ENCODE data around the gene BLTP3A. TPM values are rescaled to one million over a fixed set of nuclear protein-coding genes. Genes with fewer than 3 reads are reported as not detected.

The BLTP3A gene
- total and polyA plus RNA-seq, 7 donors: 4.2 to 34.7 (median 16.5) TPM

DNA sequence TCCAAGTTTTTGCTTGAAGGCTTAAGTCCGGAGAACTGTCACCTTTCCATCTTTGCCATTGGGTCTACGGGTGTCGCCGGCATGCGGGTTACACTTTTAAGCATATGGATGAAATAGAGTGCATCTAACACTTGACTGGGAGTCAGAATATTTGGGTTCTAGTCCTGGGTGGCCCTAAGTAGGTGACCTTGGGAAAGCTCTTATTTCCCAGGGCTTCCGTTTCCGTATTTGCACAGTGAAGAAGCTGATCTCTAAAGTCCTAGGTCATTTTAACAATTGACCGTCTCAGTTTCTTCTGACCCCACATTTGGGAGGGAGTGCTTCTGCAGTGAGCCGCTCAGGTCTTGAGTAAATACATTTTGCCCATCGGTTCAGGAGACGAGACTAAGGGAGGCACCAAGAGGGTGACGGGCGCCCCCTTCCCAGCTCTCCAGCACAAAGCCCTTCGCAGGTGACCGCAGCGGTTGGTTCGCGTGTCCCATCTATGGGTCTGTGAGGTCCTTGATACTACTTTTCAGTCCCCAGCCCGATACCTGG lies 651 bp upstream of the BLTP3A start:
- Histone ChIP-seq H3K4me1 (peaks cover 8% of the 10 kb centered on the region), H3K27ac (peak overlapping the region; percentile 99), H3K9me3 (peaks cover 3% of the 10 kb centered on the region), H3K4me3 (peak overlapping the region; percentile 100), H3K36me3 (ENCODE audit: insufficient read depth in 1 of 2, low read depth in 1 of 2) (peaks cover 0 to 4% of the 10 kb centered on the region in 2 donors), H3K27me3 (ENCODE audit: insufficient read depth in 3 of 3, low read length in 2 of 3) (no peaks in the 10 kb centered on the region)
- TF ChIP-seq, protein P1, sequence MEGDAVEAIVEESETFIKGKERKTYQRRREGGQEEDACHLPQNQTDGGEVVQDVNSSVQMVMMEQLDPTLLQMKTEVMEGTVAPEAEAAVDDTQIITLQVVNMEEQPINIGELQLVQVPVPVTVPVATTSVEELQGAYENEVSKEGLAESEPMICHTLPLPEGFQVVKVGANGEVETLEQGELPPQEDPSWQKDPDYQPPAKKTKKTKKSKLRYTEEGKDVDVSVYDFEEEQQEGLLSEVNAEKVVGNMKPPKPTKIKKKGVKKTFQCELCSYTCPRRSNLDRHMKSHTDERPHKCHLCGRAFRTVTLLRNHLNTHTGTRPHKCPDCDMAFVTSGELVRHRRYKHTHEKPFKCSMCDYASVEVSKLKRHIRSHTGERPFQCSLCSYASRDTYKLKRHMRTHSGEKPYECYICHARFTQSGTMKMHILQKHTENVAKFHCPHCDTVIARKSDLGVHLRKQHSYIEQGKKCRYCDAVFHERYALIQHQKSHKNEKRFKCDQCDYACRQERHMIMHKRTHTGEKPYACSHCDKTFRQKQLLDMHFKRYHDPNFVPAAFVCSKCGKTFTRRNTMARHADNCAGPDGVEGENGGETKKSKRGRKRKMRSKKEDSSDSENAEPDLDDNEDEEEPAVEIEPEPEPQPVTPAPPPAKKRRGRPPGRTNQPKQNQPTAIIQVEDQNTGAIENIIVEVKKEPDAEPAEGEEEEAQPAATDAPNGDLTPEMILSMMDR (IDR thresholded peaks at IDR 0.05): no peak
- DNase-seq: peak; percentile 24 to 65
- 5 to 7% (median 7%) methylated on average over 19 of the region's 19 CpGs for WGBS, 3 donors
- peak; percentile 31 to 58 (median 43) for ATAC-seq
- intact Hi-C loops (cut with DNase I): loop anchor here in 1 of 2 donors (5.0 to 10.0 kb wide), 2 partner anchors 71 to 464 kb away; partner anchors contain the start of gene ZNF76

DNA sequence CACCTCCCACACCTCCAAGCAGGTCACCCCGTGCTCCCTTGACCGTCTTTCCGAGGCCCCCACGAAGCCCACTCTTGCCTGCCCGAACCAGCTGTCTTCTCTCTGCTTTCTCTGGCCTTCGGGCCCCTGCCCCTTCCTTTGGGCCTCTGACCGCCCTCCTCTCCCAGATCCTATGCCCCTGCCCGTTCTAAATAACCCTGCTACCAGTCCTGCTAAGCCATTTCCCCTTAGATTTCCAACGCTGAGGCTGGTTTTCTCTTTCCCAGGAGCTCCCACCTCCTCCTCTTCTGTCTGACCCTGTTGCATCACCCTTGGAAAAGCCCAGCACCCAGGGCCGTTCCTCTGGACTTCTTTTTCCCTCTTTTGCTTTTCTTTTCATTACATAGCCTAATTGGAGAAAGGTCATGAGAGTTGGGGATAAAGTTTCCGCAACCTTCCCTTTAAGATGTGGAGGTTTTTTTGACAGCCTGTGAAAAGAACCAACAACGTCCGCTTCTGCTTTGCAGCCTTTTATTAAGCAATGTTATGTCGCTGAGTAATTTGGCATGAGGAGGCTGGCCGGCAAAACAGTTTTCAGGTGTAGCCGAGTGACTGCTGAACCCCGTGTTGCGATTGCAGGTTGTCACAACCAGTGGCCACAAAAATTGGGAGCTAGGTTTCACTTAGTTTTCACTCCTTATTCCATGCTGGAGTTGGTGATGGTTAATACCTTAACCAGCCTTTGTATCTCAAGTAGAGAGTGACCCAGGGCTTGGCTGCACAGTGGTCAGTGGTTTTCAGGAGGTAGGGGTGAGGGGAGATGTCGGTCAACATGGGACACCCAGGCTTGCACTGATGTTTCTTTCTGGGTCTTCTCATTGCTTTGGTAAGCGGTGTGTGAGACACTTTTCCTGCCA lies 970 bp downstream of the BLTP3A start:
- H3K36me3 ChIP-seq (ENCODE audit: insufficient read depth in 1 of 2, low read depth in 1 of 2): peaks cover 0 to 4% of the 10 kb centered on the region in 2 donors
- peak overlapping the region; percentile 100 for H3K4me3 ChIP-seq
- DNase-seq (peak in 1 of 2 donors; percentile 36), ATAC-seq (peak; percentile 27 to 64 (median 39))
- H3K9me3 ChIP-seq: peaks cover 3% of the 10 kb centered on the region
- 11 to 13% (median 13%) methylated on average over 20 of the region's 20 CpGs for WGBS, 3 donors
- H3K27me3 ChIP-seq (ENCODE audit: insufficient read depth in 3 of 3, low read length in 2 of 3): no peaks in the 10 kb centered on the region
- TF ChIP-seq, protein P1 (IDR thresholded peaks at IDR 0.05): no peak
- intact Hi-C loops (cut with DNase I): loop anchor here in 1 of 2 donors (2.0 to 10.0 kb wide), 3 partner anchors 69 to 462 kb away; partner anchors contain the start of genes ANKS1A, TAF11 and ZNF76
- H3K4me1 ChIP-seq: peaks cover 8% of the 10 kb centered on the region
- H3K27ac ChIP-seq: peak overlapping the region; percentile 99

DNA sequence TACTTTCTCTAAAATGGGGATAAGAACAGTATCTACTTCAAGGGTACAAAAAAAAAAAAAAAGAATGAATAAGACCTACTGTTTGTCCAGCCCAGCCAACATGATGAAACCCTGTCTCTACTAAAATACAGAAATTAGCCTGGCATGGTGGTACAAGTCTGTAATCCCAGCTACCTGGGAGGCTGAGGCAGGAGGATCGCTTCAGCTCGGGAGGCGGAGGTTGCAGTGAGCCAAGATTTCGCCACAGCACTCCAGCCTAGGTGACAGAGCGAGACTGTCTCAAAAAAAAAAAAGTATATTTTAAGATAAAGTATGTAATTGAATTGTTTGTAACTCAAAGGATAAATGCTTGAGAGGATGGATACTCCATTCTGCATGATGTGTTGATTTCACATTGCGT lies 2.0 kb downstream of the BLTP3A start:
- no peak overlapping the region for H3K27ac ChIP-seq
- H3K4me3 ChIP-seq: no peak overlapping the region
- intact Hi-C loops (cut with DNase I): loop anchor here in 1 of 2 donors (2.0 to 10.0 kb wide), 3 partner anchors 68 to 461 kb away; partner anchors contain the start of genes ANKS1A, TAF11 and ZNF76
- peaks cover 8% of the 10 kb centered on the region for H3K4me1 ChIP-seq
- DNase-seq (no peak), ATAC-seq (no peak)
- WGBS, 3 donors: 97 to 98% (median 97%) methylated on average over 6 of the region's 6 CpGs
- peaks cover 0 to 4% of the 10 kb centered on the region in 2 donors for H3K36me3 ChIP-seq (ENCODE audit: insufficient read depth in 1 of 2, low read depth in 1 of 2)
- TF ChIP-seq, protein P1 (IDR thresholded peaks at IDR 0.05): no peak
- no peaks in the 10 kb centered on the region for H3K27me3 ChIP-seq (ENCODE audit: insufficient read depth in 3 of 3, low read length in 2 of 3)
- H3K9me3 ChIP-seq: no peaks in the 10 kb centered on the region

DNA sequence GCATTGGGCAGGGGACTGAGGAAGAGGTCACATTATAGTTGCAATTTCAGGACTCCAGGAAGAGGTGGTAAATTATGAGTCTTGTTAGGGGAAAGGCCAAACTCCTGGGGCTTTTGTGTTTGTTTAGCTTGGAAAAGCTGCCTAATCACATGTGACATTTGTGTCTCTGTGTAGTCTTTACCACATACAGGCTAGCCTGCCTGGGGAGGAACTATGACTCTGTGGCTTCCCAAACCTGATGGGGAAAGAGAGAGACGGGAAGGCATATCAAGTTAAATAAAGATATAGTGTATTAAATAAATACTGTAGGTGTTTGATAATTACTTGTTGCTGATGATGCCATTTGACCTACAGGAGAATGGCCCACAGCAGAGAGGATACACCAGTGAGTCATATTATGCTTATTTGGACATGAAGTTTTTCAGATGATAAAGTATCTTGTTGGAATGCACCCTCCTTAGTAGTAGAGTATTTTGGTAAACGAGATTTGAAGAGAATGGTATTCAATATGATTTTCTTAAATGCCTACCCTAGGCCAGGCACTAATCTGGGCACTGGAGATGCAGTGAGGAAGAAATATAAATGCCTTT lies 4.0 kb downstream of the BLTP3A start:
- no peak overlapping the region for H3K27ac ChIP-seq
- peaks cover 16% of the 10 kb centered on the region for H3K4me1 ChIP-seq
- no peaks in the 10 kb centered on the region for H3K27me3 ChIP-seq (ENCODE audit: insufficient read depth in 3 of 3, low read length in 2 of 3)
- whole genome bisulfite sequencing, 3 donors: 61 to 69% (median 66%) methylated on average over 2 of the region's 2 CpGs
- DNase-seq (no peak), ATAC-seq (no peak)
- TF ChIP-seq, protein P1 (IDR thresholded peaks at IDR 0.05): no peak
- no peak overlapping the region for H3K4me3 ChIP-seq
- intact Hi-C loops (cut with DNase I): loop anchor here in 1 of 2 donors (10.0 kb wide), 1 partner anchor 459 kb away; the partner anchor contains the start of gene ZNF76
- no peaks in the 10 kb centered on the region for H3K9me3 ChIP-seq
- H3K36me3 ChIP-seq (ENCODE audit: insufficient read depth in 1 of 2, low read depth in 1 of 2): peaks cover 0 to 4% of the 10 kb centered on the region in 2 donors

Measured in psoas muscle (tissue), 8 donors.